GM18502 (cell line): ENCODE measurements around the gene TMEM119.

Source experiments
- ATAC-seq: cut with Tn5 transposase; IDR thresholded peaks from one replicate; pipeline ENCODE4 v1.9.1; 2021; ENCODE audit warnings: mild to moderate bottlenecking; ENCODE audit not compliant: unreplicated experiment, poor library complexity

TMEM119 gene

GRCh38 chr12:108597559-108598471 lies at the start of gene TMEM119:
Gene TMEM119, minus strand, starts transcription at chr12:108598084. Its CDS starts 5,701 bp downstream, at chr12:108592383.
- ATAC-seq: no peak

GRCh38 chr12:108646600-108647579 lies 49.0 kb upstream of the TMEM119 start:
- ATAC-seq: no peak

GRCh38 chr12:108645686-108646599 lies 48.1 kb upstream of the TMEM119 start:
- no peak for ATAC-seq

GRCh38 chr12:108644811-108645120 lies 46.9 kb upstream of the TMEM119 start:
- no peak for ATAC-seq

GRCh38 chr12:108643941-108644810 lies 46.3 kb upstream of the TMEM119 start:
- ATAC-seq: no peak

- ATAC-seq: no peak
These were observed 45.2 kb upstream of the TMEM119 start for GRCh38 chr12:108642899-108643654.

GRCh38 chr12:108642269-108642870 lies 44.5 kb upstream of the TMEM119 start:
- ATAC-seq: no peak

GRCh38 chr12:108641446-108642268 lies 43.8 kb upstream of the TMEM119 start:
- no peak for ATAC-seq

GRCh38 chr12:108640802-108641445 lies 43.0 kb upstream of the TMEM119 start:
- no peak for ATAC-seq

- no peak for ATAC-seq
These were observed 41.3 kb upstream of the TMEM119 start for GRCh38 chr12:108638997-108639822.

- no peak for ATAC-seq
These were observed 40.4 kb upstream of the TMEM119 start for GRCh38 chr12:108638141-108638827.

GRCh38 chr12:108637222-108637971 lies 39.5 kb upstream of the TMEM119 start:
- ATAC-seq: no peak

- ATAC-seq: peak; percentile 1
These were observed 38.3 kb upstream of the TMEM119 start for GRCh38 chr12:108635997-108636808.
